Keratinocyte (primary cell): Measurements from ENCODE around the gene PDE12. TPM values are rescaled to one million over a fixed set of nuclear protein-coding genes. Genes with fewer than 3 reads are reported as not detected.
A peak's percentile ranks its signal among the peaks of the same experiment; 100 is the strongest.

Experiments
- DNase-seq: peaks from one replicate; pipeline ENCODE4 v3.0.0-alpha.2; 2011; ENCODE audit warnings: low read depth, missing footprints, low spot score
- FAIRE-seq: peaks from 2 replicates; lab custom pipeline; 2011; peaks lifted over from hg19 to GRCh38; lab: Jason Lieb, UNC
- H2AFZ ChIP-seq: 2 replicates; pipeline ENCODE4 v1.6.0; 2012; ENCODE audit warnings: low read length, control low read depth, inconsistent platforms; ENCODE audit not compliant: control insufficient read depth
- H3K27ac ChIP-seq: 2 replicates; pipeline ENCODE4 v1.5.1; 2011; ENCODE audit warnings: low read length; ENCODE audit not compliant: control insufficient read depth, insufficient read depth
- H3K27me3 ChIP-seq: 3 replicates; pipeline ENCODE4 v1.6.0; 2011; ENCODE audit warnings: low read length; ENCODE audit not compliant: control insufficient read depth, insufficient read depth; ENCODE audit errors: extremely low read depth
- H3K36me3 ChIP-seq, 2 experiments: 2 replicates in 1 of 2; 3 replicates in 1 of 2; pipeline ENCODE4 v1.5.1; 2011; ENCODE audit warnings: low read length in 2 of 2, mild to moderate bottlenecking in 1 of 2; ENCODE audit not compliant: control insufficient read depth in 2 of 2, insufficient read depth in 2 of 2; ENCODE audit errors: extremely low read depth in 1 of 2
- H3K4me1 ChIP-seq: 3 replicates; pipeline ENCODE4 v1.5.1; 2011; ENCODE audit warnings: low read length; ENCODE audit not compliant: control insufficient read depth, insufficient read depth; ENCODE audit errors: extremely low read depth
- H3K4me2 ChIP-seq: 3 replicates; pipeline ENCODE4 v1.6.0; 2011; ENCODE audit warnings: low read depth, low read length; ENCODE audit not compliant: control insufficient read depth, insufficient read depth; ENCODE audit errors: extremely low read depth
- H3K4me3 ChIP-seq, 3 experiments: fragments of 200-600 bp in 1 of 3; sonication (generic) in 1 of 3; 2 replicates in 2 of 3; 3 replicates in 1 of 3; pipeline ENCODE4 v1.5.1; 2011 to 2016; ENCODE audit warnings: low read length in 3 of 3, mild to moderate bottlenecking in 3 of 3, control low read depth in 2 of 3, inconsistent platforms in 1 of 3, low read depth in 1 of 3, mixed read lengths in 1 of 3, mixed run types in 1 of 3, moderate library complexity in 1 of 3; ENCODE audit not compliant: control insufficient read depth in 2 of 3, insufficient read depth in 2 of 3; ENCODE audit errors: extremely low read depth in 1 of 3
- H3K79me2 ChIP-seq: 2 replicates; pipeline ENCODE4 v1.6.0; 2012; ENCODE audit warnings: low read length; ENCODE audit not compliant: control insufficient read depth, insufficient read depth
- H3K9ac ChIP-seq: 3 replicates; pipeline ENCODE4 v1.6.0; 2011; ENCODE audit warnings: low read length; ENCODE audit not compliant: control insufficient read depth, insufficient read depth; ENCODE audit errors: extremely low read depth
- H3K9me1 ChIP-seq: 3 replicates; pipeline ENCODE4 v1.6.0; 2011; ENCODE audit warnings: low read length; ENCODE audit not compliant: control insufficient read depth, insufficient read depth; ENCODE audit errors: extremely low read depth
- H3K9me3 ChIP-seq: 2 replicates; pipeline ENCODE4 v1.5.1; 2012; ENCODE audit warnings: low read depth, low read length; ENCODE audit not compliant: control insufficient read depth
- H4K20me1 ChIP-seq: 3 replicates; pipeline ENCODE4 v1.6.0; 2011; ENCODE audit warnings: low read length; ENCODE audit not compliant: control insufficient read depth, insufficient read depth; ENCODE audit errors: extremely low read depth
- CTCF ChIP-seq, 3 experiments: IDR thresholded peaks in 1 of 3; conservative IDR thresholded peaks in 1 of 3; optimal IDR thresholded peaks in 1 of 3; 2 replicates in 2 of 3; 3 replicates in 1 of 3; pipeline versions ENCODE3 to v1.5.1; 2011; ENCODE audit warnings: low read length in 3 of 3, mild to moderate bottlenecking in 3 of 3, moderate library complexity in 2 of 3, control low read depth in 1 of 3, inconsistent platforms in 1 of 3; ENCODE audit not compliant: insufficient read depth in 2 of 3; ENCODE audit errors: extremely low read depth in 1 of 3
- EZH2 ChIP-seq: IDR thresholded peaks from one replicate; pipeline ENCODE4 v1.6.1; 2012; ENCODE audit warnings: inconsistent platforms, mild to moderate bottlenecking, low read length, moderate library complexity
- dilution Hi-C: fragments of 300-500 bp; cut with MboI; formaldehyde crosslinking; loops from one replicate; pipeline ENCODE4 v1.7.0; 2020; ENCODE audit warnings: low sequenced_read_pairs; ENCODE audit not compliant: extremely low pct_ligation_motif_present
- polyA plus RNA-seq, 5 experiments: library from polyadenylated mRNA; depleted of rRNA in 3 of 5; stranded (reverse) in 3 of 5; stranded (forward) in 1 of 5; unstranded in 1 of 5; fragments of >200 nt; gene quantifications; 1 replicate in 1 of 5; 2 replicates in 3 of 5; 3 replicates in 1 of 5; pipeline versions ENCODE4 v1.2.1 to v1.2.3, GENCODE V29; 2011 to 2012; ENCODE audit warnings: missing spikeins in 2 of 5, low read depth in 1 of 5, low replicate concordance in 1 of 5

The PDE12 gene
- polyA plus RNA-seq, 1 donor (not counting 4 experiments of a cell fraction or from before 2014, with no cell fraction given): 15.2 TPM

GRCh38 chr3:57518276-57518915, 37.7 kb upstream of the PDE12 start:
- H3K4me2 ChIP-seq: peak overlapping the region; percentile 32
- no peaks in the 10 kb centered on the region for H3K36me3 ChIP-seq
- H3K27ac ChIP-seq: no peak overlapping the region
- peak overlapping the region; percentile 20 for H2AFZ ChIP-seq
- peak overlapping the region in 1 of 3 experiments; percentile 10 for H3K4me3 ChIP-seq
- TF ChIP-seq EZH2 (no peak), CTCF (optimal IDR thresholded peaks at IDR 0.05 in 1 of 3, IDR thresholded peaks at IDR 0.05 in 1 of 3, conservative IDR thresholded peaks at IDR 0.05 in 1 of 3; ENCODE audit: extremely low read depth in 1 of 3, insufficient read depth in 2 of 3, low read length in 3 of 3) (no peak)
- dilution Hi-C loops: no loop called here
- DNase-seq (no peak), FAIRE-seq (no peak)
- H3K9ac ChIP-seq: no peak overlapping the region
- no peaks in the 10 kb centered on the region for H3K79me2 ChIP-seq
- H4K20me1 ChIP-seq: no peaks in the 10 kb centered on the region
- H3K9me3 ChIP-seq: no peaks in the 10 kb centered on the region
- H3K9me1 ChIP-seq: no peaks in the 10 kb centered on the region
- no peaks in the 10 kb centered on the region for H3K27me3 ChIP-seq
- peaks cover 5% of the 10 kb centered on the region for H3K4me1 ChIP-seq

DNA sequence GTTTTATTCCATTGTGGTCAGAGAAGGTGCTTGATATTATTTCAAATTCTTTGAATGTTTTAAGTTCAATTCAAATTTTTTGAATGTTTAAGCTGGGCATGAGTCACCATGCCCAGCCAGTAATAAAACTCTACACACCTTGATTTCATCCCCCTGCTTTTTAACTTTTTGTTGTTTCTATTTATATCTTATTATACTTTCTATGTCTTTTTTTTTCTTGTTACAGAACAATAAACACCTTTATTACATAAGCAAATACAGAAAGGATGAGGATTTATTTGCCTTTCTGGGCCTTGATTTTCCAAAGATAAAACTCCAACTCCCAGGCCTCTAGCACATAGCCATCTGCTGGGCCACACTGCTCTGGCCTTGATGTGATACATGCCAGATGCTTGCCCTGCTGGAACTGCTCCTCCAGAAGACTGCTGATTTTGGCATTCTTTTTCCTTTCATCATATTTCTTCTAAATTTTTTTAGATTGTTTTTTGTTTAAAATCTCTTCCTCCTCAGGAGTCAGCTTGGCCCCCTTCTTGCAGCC, 25.9 kb upstream of the PDE12 start:
- H3K9me3 ChIP-seq: no peaks in the 10 kb centered on the region
- FAIRE-seq (no peak), DNase-seq (no peak)

More for the DNA sequence above, 25.9 kb upstream of the PDE12 start:
- H3K4me1 ChIP-seq: no peaks in the 10 kb centered on the region
- H3K9ac ChIP-seq: no peak overlapping the region
- no peak overlapping the region for H3K4me3 ChIP-seq
- no peaks in the 10 kb centered on the region for H3K79me2 ChIP-seq
- no peaks in the 10 kb centered on the region for H3K36me3 ChIP-seq
- TF ChIP-seq EZH2 (no peak), CTCF (optimal IDR thresholded peaks at IDR 0.05 in 1 of 3, IDR thresholded peaks at IDR 0.05 in 1 of 3, conservative IDR thresholded peaks at IDR 0.05 in 1 of 3; ENCODE audit: extremely low read depth in 1 of 3, insufficient read depth in 2 of 3, low read length in 3 of 3) (no peak)
- H4K20me1 ChIP-seq: no peaks in the 10 kb centered on the region
- H3K4me2 ChIP-seq: no peak overlapping the region
- no peaks in the 10 kb centered on the region for H3K9me1 ChIP-seq
- dilution Hi-C loops: no loop called here
- no peak overlapping the region for H3K27ac ChIP-seq
- H3K27me3 ChIP-seq: no peaks in the 10 kb centered on the region
- H2AFZ ChIP-seq: no peak overlapping the region
